ENCODE measurements around the gene SUPT20HL2.
"Not testable (repeated sequence)": the region's sequence is repeated elsewhere in the genome, so short reads cannot be mapped to it uniquely, and the experiment has no call there.

The SUPT20HL2 gene

DNA sequence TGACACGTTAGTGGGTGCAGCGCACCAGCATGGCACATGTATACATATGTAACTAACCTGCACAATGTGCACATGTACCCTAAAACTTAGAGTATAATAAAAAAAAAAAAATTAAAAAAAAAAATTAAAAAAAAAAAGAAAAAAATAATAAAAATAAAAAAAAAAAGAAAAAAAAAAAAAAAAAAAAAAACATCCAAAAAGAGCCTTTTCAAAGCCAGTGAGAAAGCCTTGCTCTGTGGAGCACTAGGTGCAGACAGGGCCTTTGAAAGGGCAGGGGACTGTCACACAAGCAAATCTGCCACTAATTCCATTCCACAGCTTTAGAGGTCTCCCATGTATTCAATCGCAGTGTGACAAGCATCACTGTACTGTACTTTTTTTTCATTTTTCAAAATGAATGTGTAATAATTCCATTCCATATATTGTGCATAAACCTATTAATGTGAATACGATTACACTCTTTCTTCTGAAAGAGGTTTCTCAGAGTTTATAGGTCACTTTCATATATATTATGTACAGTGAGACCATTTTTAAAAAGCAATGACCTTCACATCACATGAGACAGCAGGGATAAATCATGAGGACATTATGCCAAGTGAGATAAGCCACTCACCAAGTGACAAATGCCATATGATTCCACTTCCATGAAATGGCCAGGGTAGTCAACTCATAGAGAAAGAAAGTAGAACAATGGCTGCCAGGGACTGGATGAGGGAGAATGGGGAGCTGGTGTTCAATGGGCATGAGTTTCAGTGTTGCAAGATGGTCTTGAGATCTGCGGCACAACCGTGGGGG lies 4.1 kb downstream of the SUPT20HL2 start:
- DNase-seq, result not testable (repeated sequence)

DNA sequence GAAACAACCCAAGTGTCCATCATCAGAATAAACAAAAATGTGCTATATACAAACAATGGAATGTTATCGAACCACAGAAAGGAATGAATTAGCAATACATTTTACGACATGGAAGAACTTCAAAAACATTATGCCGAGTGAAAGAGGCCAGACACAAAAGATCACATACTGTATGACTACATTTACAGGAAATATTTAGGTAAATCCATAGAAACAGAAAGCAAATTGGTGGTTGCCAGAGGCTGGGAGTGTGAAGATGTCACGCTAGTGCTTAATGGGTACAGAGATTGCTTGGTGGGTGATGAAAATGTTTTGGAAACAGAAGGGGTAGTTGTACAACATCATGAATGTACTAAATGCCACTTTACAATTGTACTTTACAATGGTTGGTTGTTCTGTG lies 5.1 kb downstream of the SUPT20HL2 start:
- not testable (repeated sequence) for DNase-seq

DNA sequence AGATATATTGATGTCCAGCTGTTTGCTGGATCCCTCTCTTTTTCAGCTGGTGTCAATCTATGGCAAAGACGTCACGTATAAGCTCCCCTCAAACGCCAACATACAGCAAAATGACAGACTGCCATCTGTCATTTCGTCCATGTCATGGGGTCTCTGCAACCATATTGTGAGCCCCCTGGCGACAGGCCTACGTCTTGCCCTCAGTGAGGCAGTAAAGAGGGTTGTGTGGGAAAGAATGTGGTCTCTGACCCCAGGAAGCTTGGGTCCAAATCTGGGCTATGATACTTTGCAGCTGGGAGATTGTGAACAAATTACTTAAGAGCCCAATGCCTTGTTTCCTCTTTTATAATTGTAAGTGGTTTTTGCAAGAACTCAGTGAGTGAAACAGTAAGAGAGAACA lies 7.4 kb downstream of the SUPT20HL2 start:
- DNase-seq, result no peak

DNA sequence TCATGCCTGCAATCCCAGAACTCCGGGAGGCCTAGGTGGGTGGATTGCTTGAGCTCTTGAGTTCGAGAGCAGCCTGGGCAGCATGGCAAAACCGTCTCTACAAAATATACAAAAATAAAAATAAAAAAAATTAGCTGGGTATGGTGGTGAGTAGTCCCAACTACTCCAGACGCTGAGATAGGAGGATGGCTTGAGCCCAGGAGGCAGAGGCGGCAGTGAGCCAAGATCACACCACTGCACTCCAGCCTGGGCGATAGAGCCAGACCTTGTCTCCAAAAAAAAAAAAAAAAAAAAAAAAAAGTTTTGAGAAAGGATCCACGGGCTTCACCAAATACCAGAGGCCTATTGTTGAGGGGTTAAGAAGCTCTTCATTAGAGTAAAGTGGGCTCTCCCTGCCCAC lies 8.0 kb downstream of the SUPT20HL2 start:
- DNase-seq, result no peak

DNA sequence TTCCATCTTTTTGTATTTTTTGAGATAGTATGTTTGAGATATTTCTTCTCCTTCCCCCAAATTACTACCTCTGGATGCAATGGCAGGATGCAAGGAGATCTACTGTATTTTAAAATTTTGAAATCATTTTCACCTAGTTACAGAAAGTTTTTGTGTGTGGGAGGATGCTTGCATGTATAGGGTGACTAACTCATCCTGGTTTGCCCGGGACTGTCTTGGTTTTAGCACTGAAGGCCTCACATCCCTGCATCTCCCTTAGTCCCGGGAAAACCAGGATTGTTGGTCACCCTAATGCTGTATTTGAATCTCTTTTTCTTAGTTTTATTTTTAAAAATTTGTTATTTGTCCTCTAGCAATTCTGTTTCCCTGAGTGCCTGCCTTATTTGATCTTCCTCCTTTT lies 12.1 kb downstream of the SUPT20HL2 start:
- no peak for DNase-seq

DNA sequence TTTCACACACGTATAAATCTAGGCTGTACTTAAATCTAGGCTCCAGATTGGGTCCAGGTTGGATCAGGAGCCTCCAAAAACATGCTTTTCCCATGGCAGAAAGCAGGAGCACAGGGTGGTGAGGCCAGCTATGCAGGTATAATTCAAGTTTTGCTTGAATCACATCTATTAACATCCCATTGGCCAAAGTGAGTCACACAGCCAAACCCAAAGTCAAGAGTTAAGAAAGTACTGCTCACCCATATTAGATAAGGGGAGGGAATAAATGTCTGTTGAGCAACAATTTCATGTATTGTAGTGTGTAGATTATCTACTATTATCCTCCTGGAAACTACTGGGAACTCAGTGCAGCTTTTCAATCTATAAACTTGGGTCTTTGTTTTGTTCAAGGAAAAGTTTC lies 12.8 kb downstream of the SUPT20HL2 start:
- DNase-seq, result no peak

DNA sequence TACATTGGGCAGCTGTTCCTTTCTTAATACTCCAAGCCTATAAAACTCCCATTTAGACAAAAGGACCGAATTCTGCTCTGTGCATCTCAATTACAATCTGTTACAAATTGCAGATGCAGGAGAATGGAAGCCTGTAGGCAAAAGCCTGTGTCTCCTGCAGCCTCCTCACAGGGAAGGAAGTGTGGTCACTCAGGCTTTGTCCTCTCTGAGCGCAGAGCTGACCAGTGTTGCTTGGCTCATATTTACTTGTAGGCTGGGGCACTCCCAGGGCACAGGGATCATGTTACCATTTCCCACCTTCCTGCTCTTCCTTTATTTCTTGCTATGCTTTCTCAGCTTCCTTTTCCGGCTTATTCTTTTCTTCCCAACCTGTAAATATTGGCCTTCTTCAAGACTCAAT lies 15.7 kb downstream of the SUPT20HL2 start:
- no peak for DNase-seq

DNA sequence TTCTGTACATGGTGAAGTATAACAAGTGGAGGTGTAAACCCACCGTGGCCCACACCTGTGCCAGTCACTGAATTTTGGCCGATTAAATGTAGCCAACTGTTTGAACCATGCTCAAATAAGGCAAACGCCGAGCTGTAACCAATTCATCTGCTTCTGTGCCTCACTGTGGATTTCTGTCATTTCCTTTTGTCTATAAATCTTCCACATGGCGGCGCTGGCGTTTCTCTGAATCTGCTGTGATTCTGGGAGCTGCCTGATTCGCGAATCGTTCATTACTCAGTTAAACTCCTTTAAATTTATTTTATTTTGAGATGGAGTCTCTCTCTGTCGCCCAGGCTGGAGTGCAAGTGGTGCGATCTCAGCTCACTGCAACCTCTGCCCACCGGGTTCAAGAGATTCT lies 19.2 kb downstream of the SUPT20HL2 start:
- DNase-seq, result peak; percentile 26

DNA sequence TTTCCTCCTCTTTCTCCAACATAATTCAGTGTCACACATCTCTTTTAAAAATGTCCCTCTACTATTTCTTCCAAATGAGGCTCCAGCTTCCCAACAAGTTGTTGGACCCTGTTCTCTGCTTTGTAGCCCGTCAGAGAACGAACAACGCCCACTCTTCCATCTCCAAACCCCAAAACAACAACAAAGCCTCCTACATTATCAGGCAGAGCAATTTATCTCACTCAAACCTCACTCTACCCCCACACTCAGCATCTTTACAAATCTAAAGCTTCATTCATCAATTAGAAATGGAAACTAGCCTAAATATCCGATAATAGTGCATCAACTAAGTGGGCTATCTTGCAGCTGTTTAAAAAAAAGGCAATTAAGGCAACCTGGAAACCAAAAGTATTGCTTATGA lies 20.5 kb downstream of the SUPT20HL2 start:
- no peak for DNase-seq

DNA sequence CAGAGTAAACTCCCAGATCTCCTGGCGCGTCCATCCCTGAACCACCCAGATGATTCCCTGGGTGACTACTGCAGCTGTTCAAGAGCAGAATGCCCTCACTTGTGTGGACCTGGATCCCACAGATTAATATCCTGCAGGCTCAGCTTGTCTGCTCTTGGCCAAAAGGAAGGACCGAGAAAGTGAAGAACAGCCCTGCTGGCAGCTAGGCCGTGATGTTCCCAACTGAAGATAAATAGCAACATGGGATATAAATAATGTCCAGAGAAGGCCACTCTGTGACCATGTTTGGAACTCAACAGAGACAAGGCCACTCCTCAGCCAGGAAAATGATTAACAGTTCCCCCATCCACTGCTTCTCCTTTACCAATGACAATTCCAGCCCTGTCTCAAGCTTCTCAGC lies 21.5 kb downstream of the SUPT20HL2 start:
- DNase-seq, result no peak

DNA sequence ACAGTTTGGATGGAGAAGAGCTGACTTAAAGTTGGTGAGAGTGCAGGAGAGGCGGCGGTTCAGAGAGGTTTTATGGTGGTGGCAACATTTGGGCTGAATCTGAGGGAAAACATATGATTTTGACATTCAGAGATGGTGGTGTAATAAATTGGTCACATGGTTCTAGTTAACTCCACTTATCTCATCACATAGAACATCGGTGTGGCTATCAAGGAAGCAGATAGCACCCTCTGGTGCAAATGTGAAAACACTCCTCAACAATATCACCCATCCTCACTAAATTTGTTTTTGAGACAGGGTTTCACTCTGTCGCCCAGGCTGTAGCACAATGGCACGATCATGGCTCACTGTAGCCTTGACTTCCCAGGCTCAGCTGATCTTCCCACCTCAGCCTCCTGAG lies 28.8 kb downstream of the SUPT20HL2 start:
- DNase-seq, result no peak

DNA sequence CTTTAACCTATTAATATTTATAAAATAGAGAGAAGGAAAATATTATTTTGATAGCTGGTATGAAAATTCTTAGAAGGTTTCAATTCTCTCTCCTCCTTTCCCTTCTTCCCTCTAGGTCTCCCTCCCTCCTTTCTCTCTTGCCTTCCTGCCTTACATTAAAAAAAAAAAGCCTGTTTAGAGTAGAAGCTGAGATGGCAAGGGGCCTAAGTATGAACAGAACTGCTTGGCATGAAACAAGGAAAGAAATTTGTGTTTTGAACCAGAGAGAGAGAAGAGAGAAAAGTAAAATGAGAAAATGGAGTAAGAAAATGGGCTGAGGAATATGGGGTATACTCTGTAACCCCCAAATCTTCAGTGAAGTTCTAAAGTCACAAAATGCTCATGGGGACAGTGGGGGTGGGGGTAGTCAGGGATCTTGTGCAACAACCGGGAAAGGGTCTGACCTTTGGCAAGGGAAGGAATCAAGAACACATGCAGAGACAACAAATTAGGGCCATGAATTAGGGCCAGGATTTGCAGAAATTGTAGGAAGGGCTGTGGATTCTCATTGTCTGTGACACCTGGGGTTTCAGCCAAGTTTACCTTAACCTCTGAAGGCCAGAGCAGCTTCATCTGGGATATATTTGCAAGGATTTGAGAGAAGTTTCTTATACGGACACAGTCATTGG lies 30.6 kb downstream of the SUPT20HL2 start:
- DNase-seq, result no peak

DNA sequence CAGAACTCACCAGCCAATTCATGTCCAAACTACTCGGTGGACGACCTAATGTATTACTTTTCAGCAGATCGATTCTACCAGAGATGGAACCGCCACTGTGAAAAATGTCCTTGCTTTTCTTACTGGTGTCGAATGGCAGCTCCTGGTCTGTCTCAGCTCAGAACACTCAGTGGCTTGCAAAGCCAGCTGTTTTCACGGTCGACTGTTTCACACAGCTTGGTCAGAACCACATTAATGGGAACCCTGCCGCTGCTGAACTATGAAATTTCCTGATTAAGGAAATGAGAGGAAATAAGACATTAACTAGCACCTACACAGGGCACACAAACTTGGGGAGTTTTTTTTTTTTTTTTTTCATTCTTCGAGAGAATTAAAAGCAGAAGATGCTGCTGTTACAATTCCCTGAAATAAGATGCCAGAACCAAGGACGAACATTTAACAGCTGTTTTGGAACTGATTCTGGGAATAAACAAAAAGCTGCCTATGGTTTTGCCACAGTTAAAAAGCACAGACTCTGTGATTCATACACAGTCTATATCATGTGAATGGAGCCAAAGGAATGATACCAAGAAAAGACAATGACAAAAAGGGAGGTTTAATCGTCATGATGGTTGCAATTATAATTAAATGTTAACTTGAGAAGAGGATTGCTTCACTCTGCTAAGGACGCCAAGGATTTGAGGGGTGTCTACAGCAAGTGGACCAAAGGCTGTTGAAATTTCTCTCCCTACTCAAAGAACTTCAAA lies 31.3 kb downstream of the SUPT20HL2 start:
- no peak for DNase-seq

DNA sequence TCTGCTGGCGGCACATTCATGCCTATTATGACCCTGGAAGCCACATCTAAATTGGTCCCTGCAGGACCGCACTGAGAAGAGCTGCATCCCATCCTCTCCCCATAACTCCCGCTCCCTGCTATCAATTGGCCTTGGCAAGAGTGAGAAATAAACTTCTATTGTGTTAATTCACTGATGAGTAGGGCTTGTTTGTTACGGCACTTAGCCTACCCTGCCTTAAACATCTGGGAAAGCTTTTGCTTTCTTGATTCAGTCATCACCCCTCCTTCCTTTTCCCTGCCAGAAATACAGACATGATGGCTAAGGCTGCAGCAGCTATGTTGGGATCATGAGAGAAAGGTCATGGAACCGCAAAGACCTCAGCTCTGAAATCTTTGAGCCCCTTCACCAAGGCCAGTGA lies 36.5 kb downstream of the SUPT20HL2 start:
- no peak for DNase-seq

DNA sequence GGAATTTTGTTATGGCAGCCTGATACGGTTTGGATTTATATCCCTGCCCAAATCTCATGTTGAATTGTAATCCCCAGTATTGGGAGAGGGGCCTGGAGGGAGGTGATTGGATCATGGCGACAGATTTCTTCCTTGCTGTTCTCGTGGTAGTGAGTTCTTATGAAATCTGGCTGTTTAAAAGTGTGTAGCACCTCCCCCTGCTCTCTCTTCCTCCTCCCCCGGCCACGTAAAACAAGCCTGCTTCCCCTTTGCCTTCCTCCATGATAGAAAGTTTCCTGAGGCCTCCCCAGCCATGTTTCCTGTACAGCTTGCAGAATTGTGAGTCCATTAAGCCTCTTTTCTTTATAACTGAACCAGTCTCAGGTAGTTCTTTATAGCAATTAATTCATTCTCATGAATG lies 37.9 kb downstream of the SUPT20HL2 start:
- DNase-seq, result no peak

DNA sequence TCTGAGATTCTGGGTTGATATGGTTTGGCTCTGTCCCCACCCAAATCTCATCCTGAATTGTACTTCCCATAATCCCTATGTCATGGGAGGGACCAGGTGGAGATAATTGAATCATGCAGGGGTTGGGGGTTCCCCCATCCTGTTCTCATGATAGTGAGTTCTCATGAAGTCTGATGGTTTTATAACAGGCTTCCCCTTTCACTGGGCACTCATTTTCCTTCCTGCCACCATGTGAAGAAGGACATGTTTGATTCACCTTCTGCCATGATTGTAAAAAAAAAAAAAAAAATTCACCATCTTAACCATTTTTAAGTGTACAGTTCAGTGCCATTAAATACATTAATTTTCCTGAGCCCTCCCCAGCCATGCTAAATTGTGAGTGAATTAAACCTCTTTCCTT lies 42.6 kb downstream of the SUPT20HL2 start:
- no peak for DNase-seq

DNA sequence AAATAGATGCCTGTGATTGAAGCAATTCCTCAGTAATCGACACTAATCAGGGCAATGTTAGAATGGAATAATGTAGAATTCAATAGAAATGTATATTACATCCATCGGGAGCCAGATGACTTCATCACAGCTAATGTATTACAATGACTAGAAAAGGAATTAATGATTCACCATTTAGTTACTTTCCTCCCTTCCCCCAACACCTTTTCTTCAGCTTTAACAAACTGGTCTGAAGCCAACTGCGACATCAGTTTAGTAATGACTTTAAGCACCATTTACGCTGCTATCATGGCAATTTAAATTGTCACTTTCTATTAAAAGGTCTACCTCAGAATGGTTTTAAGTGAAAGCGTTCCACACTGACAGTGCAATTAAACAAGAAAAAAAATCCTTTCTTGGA lies 45.1 kb downstream of the SUPT20HL2 start:
- no peak for DNase-seq

DNA sequence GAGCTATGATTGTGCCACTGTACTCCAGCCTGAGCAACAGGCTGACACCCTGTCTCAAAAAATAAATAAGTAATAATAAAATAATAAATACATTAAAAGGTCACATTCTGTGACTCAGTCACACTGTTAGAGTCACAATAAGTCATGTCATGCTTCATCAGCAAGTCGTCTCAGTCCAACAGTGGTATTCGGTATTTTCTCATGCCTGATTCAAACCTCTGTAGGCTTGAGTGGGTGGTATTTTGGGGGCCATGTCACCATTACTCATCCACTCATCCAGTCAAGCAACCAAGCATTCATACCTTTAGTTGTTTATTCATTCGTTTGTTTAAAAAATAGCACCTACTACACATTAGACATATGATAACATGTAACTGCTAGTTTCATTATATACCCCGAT lies 46.9 kb downstream of the SUPT20HL2 start:
- no peak for DNase-seq

DNA sequence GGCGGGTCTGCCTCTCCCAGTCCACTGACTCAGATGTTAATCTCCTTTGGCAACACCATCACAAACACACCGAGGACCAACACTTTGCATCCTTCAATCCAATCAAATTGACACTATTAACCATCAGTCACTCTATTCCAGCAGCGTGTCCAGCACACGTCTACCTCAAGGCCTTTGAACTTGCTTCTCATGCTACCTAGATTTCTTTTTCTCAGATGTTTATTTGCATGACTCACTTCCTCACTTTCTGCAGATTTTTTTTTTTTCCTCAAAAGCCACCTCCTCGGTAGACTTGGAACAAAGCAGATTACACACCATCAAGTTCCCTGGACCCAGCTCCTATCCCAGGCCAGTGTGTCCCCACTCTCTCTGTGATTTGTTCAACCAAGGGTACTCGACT lies 49.5 kb downstream of the SUPT20HL2 start:
- no peak for DNase-seq

DNA sequence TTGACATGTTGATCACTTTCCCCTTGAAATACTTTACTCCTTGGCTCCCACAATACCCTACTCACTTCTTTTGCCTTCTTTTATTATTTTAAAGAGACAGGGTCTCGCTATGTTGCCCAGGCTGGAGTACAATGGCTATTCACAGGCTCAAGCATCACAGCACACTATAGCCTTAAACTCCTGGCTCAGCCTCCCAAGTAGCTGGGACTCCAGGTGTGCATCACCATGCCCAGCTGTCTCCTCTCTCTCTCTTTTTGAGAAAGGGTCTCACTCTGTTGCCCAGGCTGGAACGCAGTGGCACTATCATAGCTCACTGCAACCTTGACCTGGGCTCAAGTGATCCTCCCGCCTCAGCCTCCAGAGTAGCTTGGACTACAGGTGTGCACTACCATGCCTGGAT lies 51.6 kb downstream of the SUPT20HL2 start:
- DNase-seq, result no peak

Data from activated naive CD4-positive, alpha-beta T cell treated with Interleukin-2 at 50 U/mL for 16 hours (primary cell).